GOT3 (cell line): ENCODE measurements around the gene AP5Z1.

Source experiments
- DNase-seq: peaks from one replicate; lab custom pipeline; 2025; ENCODE audit warnings: mixed read lengths; lab: John Stamatoyannopoulos, UW

Gene AP5Z1

GRCh38 chr7:4745971-4746919 lies 29.2 kb upstream of the AP5Z1 start:
- no peak for DNase-seq

GRCh38 chr7:4747013-4747412 lies 28.4 kb upstream of the AP5Z1 start:
- no peak for DNase-seq

- DNase-seq, result no peak
These were observed 27.7 kb upstream of the AP5Z1 start for GRCh38 chr7:4747746-4748145.

- no peak for DNase-seq
These were observed 27.2 kb upstream of the AP5Z1 start for GRCh38 chr7:4748231-4748681.

- DNase-seq, result no peak
These were observed 26.1 kb upstream of the AP5Z1 start for GRCh38 chr7:4749363-4749762.

- DNase-seq, result no peak
These were observed 25.6 kb upstream of the AP5Z1 start for GRCh38 chr7:4749798-4750197.

GRCh38 chr7:4751398-4751947 lies 23.9 kb upstream of the AP5Z1 start:
- no peak for DNase-seq

- peak; percentile 16 for DNase-seq
These were observed 21.6 kb upstream of the AP5Z1 start for GRCh38 chr7:4753598-4754432.

GRCh38 chr7:4754433-4755010 lies 20.9 kb upstream of the AP5Z1 start:
- DNase-seq, result no peak

GRCh38 chr7:4755045-4755444 lies 20.4 kb upstream of the AP5Z1 start:
- no peak for DNase-seq

GRCh38 chr7:4758111-4758510 lies 17.3 kb upstream of the AP5Z1 start:
- no peak for DNase-seq

- DNase-seq, result no peak
These were observed 16.6 kb upstream of the AP5Z1 start for GRCh38 chr7:4758791-4759190.

GRCh38 chr7:4759211-4759610 lies 16.2 kb upstream of the AP5Z1 start:
- DNase-seq, result no peak

GRCh38 chr7:4760952-4761351 lies 14.5 kb upstream of the AP5Z1 start:
- DNase-seq, result no peak

- DNase-seq, result no peak
These were observed 13.0 kb upstream of the AP5Z1 start for GRCh38 chr7:4762121-4763055.

- DNase-seq, result no peak
These were observed 12.2 kb upstream of the AP5Z1 start for GRCh38 chr7:4763091-4763793.

GRCh38 chr7:4763794-4764185 lies 11.6 kb upstream of the AP5Z1 start:
- DNase-seq, result no peak

- DNase-seq, result no peak
These were observed 10.9 kb upstream of the AP5Z1 start for GRCh38 chr7:4764402-4765007.

GRCh38 chr7:4765776-4766490 lies 9.5 kb upstream of the AP5Z1 start:
- no peak for DNase-seq
